HG02885 (cell line): ENCODE data around the gene MYO5A.
"Not testable (repeated sequence)": the region's sequence is repeated elsewhere in the genome, so short reads cannot be mapped to it uniquely, and the experiment has no call there.

Experiments
- ATAC-seq: cut with Tn5 transposase; IDR thresholded peaks from one replicate; pipeline ENCODE4 v1.9.1; 2021; ENCODE audit warnings: mild to moderate bottlenecking; ENCODE audit not compliant: unreplicated experiment, poor library complexity

The MYO5A gene

GRCh38 chr15:52428297-52428696, 100.4 kb downstream of the MYO5A start:
- no peak for ATAC-seq

DNA sequence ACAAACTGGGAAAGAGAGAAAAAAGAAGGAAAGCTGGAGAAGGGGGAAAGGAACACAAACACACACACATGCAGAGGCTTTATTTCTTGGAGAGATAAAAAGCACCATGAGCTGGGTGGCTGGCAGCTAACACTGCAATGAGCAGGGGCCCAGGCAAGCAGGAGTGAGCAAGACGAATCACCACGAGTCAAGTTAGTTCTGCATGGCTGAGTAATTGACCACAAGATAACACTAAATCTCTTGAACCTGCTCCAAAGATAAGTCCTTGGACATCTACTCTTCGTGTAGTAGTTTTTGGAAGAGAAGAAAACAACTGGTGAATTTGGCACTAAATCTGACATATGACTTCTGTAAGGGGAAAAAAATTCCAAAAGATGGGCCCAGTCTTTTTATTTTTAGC, 100.9 kb downstream of the MYO5A start:
- ATAC-seq, result no peak

- no peak for ATAC-seq
Measured at GRCh38 chr15:52424856-52425431, 103.7 kb downstream of the MYO5A start.

- no peak for ATAC-seq
Measured at GRCh38 chr15:52423852-52424251, 104.8 kb downstream of the MYO5A start.

- ATAC-seq, result no peak
Measured at GRCh38 chr15:52422001-52422400, 106.7 kb downstream of the MYO5A start.

DNA sequence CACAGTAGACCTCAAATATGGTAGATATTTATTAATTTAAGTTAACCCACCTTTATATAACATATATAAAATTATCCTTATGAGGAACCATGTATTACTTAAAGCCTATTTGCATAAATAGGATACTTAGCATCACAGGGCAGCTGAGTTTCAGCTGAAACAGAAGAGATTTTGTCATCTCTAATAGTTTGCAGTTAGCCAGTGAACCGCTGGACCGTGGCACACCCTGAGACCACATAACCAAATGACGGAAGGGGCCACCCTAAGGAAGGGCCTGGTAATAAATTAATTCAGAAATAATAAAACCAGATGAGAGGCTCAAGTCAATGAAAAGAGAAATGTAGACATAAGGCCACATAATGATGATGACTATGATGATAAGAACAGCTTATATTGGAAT, 107.7 kb downstream of the MYO5A start:
- ATAC-seq, result no peak

- ATAC-seq, result no peak
Measured at GRCh38 chr15:52419494-52419893, 109.2 kb downstream of the MYO5A start.

- ATAC-seq, result no peak
Measured at GRCh38 chr15:52417957-52418356, 110.7 kb downstream of the MYO5A start.

DNA sequence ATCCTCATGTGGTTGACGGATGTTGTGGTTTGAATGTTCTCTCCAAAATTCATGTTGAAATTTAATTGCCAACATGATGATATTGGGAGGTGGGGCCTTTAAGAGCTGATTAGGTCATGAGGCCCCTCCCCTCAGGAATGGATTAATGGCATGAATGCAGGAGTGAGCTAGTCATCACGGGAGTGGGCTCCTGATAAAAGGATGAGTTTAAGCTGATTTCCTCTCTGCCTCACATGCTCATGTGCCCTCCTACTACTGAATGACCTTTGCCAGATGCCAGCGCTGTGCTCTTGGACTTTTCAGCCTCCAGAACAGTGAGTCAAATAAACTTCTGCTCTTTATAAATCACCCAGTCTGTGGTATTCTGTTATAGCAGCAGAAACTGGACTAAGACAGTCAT, 111.2 kb downstream of the MYO5A start:
- no peak for ATAC-seq

GRCh38 chr15:52416566-52416965, 112.1 kb downstream of the MYO5A start:
- ATAC-seq, result not testable (repeated sequence)

- no peak for ATAC-seq
Measured at GRCh38 chr15:52415628-52416027, 113.1 kb downstream of the MYO5A start.

- ATAC-seq, result no peak
Measured at GRCh38 chr15:52414936-52415335, 113.7 kb downstream of the MYO5A start.

GRCh38 chr15:52408823-52409222, 119.9 kb downstream of the MYO5A start:
- ATAC-seq, result no peak

DNA sequence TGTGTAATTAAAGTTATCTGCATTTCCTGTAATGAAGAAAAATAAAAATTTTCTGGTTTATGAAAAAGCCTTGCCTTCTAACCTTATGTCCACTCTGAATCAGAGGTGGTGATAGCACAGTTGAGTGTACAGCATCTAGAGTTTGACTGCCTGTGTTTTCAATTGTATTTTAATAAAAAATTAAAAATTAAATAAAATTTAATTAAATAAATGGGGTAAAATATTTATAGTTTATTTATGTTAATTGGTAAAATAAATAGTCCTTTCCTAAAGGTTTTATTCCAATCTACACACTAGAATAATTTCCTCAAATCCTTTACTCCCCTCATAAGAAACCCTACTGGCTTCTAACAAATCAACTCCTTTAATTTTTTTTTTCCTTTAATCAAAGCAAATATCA, 121.3 kb downstream of the MYO5A start:
- ATAC-seq, result no peak

GRCh38 chr15:52406601-52407000, 122.1 kb downstream of the MYO5A start:
- no peak for ATAC-seq

DNA sequence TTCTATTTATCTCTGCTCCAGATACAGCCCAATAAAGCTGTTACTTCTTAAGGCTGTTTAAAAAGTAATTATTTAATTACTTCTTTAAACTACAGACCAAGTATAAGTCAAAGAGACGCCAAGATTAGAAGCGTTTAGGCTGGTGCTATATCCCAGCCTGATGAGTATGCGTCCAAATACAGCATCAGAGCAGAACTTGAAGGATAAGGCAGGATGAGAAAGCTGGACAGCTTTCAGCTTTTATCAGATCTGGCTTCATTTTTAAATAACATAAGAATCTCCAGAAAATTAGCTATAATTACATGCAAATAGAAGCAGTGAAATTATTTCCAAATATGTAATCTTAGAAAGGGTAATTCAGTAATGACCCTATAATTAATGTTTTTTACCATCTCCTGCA, 122.8 kb downstream of the MYO5A start:
- no peak for ATAC-seq

GRCh38 chr15:52397118-52397517, 131.6 kb downstream of the MYO5A start:
- no peak for ATAC-seq

GRCh38 chr15:52394118-52394517, 134.6 kb downstream of the MYO5A start:
- no peak for ATAC-seq

GRCh38 chr15:52392008-52392687, 136.5 kb downstream of the MYO5A start:
- ATAC-seq, result no peak

DNA sequence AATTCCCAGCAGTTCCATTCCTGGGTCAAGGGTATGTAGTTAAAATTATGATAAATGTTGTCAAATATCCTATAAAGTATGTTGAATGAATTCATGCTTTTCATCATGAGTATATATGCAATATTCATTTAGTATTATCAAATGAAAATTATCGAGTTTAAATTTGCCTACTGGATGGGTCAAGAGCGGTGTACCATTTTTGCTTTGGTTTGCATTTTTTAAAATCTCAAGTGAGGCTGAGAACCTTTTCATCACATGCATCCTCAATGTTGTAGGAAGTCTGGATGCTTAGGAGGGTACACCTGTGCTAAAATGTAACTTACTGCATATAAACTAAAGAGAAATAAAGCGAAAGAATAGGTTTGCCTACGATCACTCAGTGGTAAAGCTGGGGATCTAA, 137.6 kb downstream of the MYO5A start:
- no peak for ATAC-seq

- no peak for ATAC-seq
Measured at GRCh38 chr15:52385670-52386069, 143.0 kb downstream of the MYO5A start.

- peak; percentile 35 for ATAC-seq
Measured at GRCh38 chr15:52383100-52383588, 145.5 kb downstream of the MYO5A start.
